Endothelial cell of umbilical vein (primary cell): ENCODE measurements around the gene ARHGEF37. TPM values are rescaled to one million over a fixed set of nuclear protein-coding genes. Genes with fewer than 3 reads are reported as not detected.

Experiments used
- BruUV-seq: library from RNA; stranded (reverse); fragments of 400-500 nt; replicated peaks from 2 replicates; lab custom pipeline; 2021; lab: Mats Ljungman, UMichigan
- CTCF ChIA-PET: fragments of 300-600, 350-600 bp; sonication (Branson Sonifier 250); formaldehyde crosslinking; loops from one replicate; lab custom pipeline; 2021; ENCODE audit warnings: antibody characterized with exemption, inconsistent platforms; lab: Charles Lee
- POLR2A ChIA-PET: fragments of 300-600, 350-600 bp; sonication (Branson Sonifier 250); formaldehyde crosslinking; loops from one replicate; lab custom pipeline; 2021; ENCODE audit warnings: antibody characterized with exemption, inconsistent platforms; lab: Charles Lee
- DNase-seq: peaks from one replicate; pipeline ENCODE4 v3.0.0-alpha.2; 2011; ENCODE audit warnings: low read depth, low spot score
- FAIRE-seq: peaks from 2 replicates; lab custom pipeline; 2011; peaks lifted over from hg19 to GRCh38; lab: Jason Lieb, UNC
- H2AFZ ChIP-seq: 2 replicates; pipeline ENCODE4 v1.6.0; 2012; ENCODE audit warnings: low read depth, low read length, control low read depth, inconsistent platforms
- H3K27ac ChIP-seq: 2 replicates; pipeline ENCODE4 v1.5.1; 2011; ENCODE audit warnings: low read depth, mild to moderate bottlenecking, control low read depth, low read length, moderate library complexity; ENCODE audit not compliant: insufficient read depth
- H3K27me3 ChIP-seq, 2 experiments: 2 replicates each; pipeline versions ENCODE4 v1.6.0 to v1.6.1; 2011; ENCODE audit warnings: low read length in 2 of 2, mixed read lengths in 1 of 2; ENCODE audit not compliant: control insufficient read depth in 2 of 2, insufficient read depth in 2 of 2
- H3K36me3 ChIP-seq, 2 experiments: 2 replicates in 1 of 2; 3 replicates in 1 of 2; pipeline ENCODE4 v1.5.1; 2011; ENCODE audit warnings: low read length in 2 of 2, mild to moderate bottlenecking in 1 of 2, moderate library complexity in 1 of 2; ENCODE audit not compliant: control insufficient read depth in 2 of 2, insufficient read depth in 2 of 2; ENCODE audit errors: extremely low read depth in 1 of 2
- H3K4me1 ChIP-seq: 3 replicates; pipeline ENCODE4 v1.5.1; 2011; ENCODE audit warnings: mild to moderate bottlenecking, low read length; ENCODE audit not compliant: control insufficient read depth, insufficient read depth; ENCODE audit errors: extremely low read depth
- H3K4me2 ChIP-seq: 2 replicates; pipeline ENCODE4 v1.6.1; 2011; ENCODE audit warnings: low read length, control low read depth, mixed read lengths; ENCODE audit not compliant: insufficient read depth
- H3K4me3 ChIP-seq, 3 experiments: fragments of 200-600 bp in 1 of 3; sonication (generic), shearing (Covaris generic) in 1 of 3; replicated peaks in 1 of 3; 2 replicates each; pipeline ENCODE4 v1.5.1; 2011 to 2016; ENCODE audit warnings: control low read depth in 3 of 3, low read length in 3 of 3, mild to moderate bottlenecking in 2 of 3, inconsistent platforms in 1 of 3, low read depth in 1 of 3, moderate library complexity in 1 of 3; ENCODE audit not compliant: insufficient read depth in 1 of 3
- H3K79me2 ChIP-seq: 2 replicates; pipeline ENCODE4 v1.6.0; 2012; ENCODE audit warnings: low read length, inconsistent platforms; ENCODE audit not compliant: control insufficient read depth, insufficient read depth
- H3K9ac ChIP-seq: replicated peaks from 2 replicates; pipeline ENCODE3; 2011; ENCODE audit warnings: low read length, control low read depth; ENCODE audit not compliant: insufficient read depth; ENCODE audit errors: extremely low read depth
- H3K9me1 ChIP-seq: replicated peaks from 3 replicates; pipeline ENCODE4 v1.6.0; 2011; ENCODE audit warnings: mild to moderate bottlenecking, low read length; ENCODE audit not compliant: control insufficient read depth, insufficient read depth; ENCODE audit errors: extremely low read depth
- H3K9me3 ChIP-seq: replicated peaks from 2 replicates; pipeline ENCODE4 v1.5.1; 2012; ENCODE audit warnings: low read length, inconsistent platforms; ENCODE audit not compliant: control insufficient read depth, insufficient read depth
- H4K20me1 ChIP-seq: replicated peaks from 2 replicates; pipeline ENCODE3; 2011; ENCODE audit warnings: mild to moderate bottlenecking, low read length; ENCODE audit not compliant: control insufficient read depth, insufficient read depth; ENCODE audit errors: extremely low read depth
- CTCF ChIP-seq, 2 donors: IDR thresholded peaks; 1 replicate in 1 of 2; 2 replicates in 1 of 2; pipeline ENCODE4 v1.5.1; 2011; ENCODE audit warnings: low read length in 2 of 2, mild to moderate bottlenecking in 2 of 2, moderate library complexity in 2 of 2, control low read depth in 1 of 2, inconsistent platforms in 1 of 2, low read depth in 1 of 2; ENCODE audit not compliant: insufficient read depth in 1 of 2; ENCODE audit errors: extremely low read depth in 1 of 2
- JUN ChIP-seq: IDR thresholded peaks from 2 replicates; pipeline ENCODE4 v1.6.1; 2011; ENCODE audit warnings: borderline replicate concordance, low read depth; ENCODE audit not compliant: insufficient read length, insufficient read depth
- MAX ChIP-seq: IDR thresholded peaks from 2 replicates; pipeline ENCODE4 v1.6.1; 2011; ENCODE audit not compliant: insufficient read depth, insufficient read length
- POLR2A ChIP-seq: IDR thresholded peaks from 2 replicates; pipeline ENCODE4 v1.6.1; 2012; ENCODE audit warnings: low read depth, mild to moderate bottlenecking, control low read depth, low read length
- POLR2AphosphoS5 ChIP-seq: IDR thresholded peaks from 2 replicates; pipeline ENCODE4 v1.6.1; 2012; ENCODE audit warnings: low read depth, mild to moderate bottlenecking, control low read depth, low read length, moderate library complexity; ENCODE audit not compliant: insufficient read depth
- dilution Hi-C: fragments of 300-500 bp; cut with MboI; formaldehyde crosslinking; loops from one replicate; pipeline ENCODE4 v1.15.0; 2019; ENCODE audit warnings: low sequenced_read_pairs; ENCODE audit not compliant: extremely low pct_ligation_motif_present
- intact Hi-C: fragments of 100-400 bp; cut with micrococcal nuclease; formaldehyde crosslinking; loops from one replicate; pipeline ENCODE4 v1.10.0; 2022
- polyA plus RNA-seq, 4 experiments: library from polyadenylated mRNA; depleted of rRNA in 3 of 4; stranded (reverse) in 3 of 4; unstranded in 1 of 4; fragments of >200 nt; gene quantifications; 2 replicates each; pipeline versions ENCODE4 v1.2.1 to v1.2.3, GENCODE V29; 2011 to 2012; ENCODE audit warnings: missing spikeins in 1 of 4
- total RNA-seq: library from RNA; stranded (reverse); gene quantifications from 2 replicates; pipeline ENCODE4 v1.2.3, GENCODE V29; 2021

The ARHGEF37 gene
- total and polyA plus RNA-seq, 2 donors (not counting 3 experiments of a cell fraction or from before 2014, with no cell fraction given), result 4.9 to 7.0 TPM

DNA sequence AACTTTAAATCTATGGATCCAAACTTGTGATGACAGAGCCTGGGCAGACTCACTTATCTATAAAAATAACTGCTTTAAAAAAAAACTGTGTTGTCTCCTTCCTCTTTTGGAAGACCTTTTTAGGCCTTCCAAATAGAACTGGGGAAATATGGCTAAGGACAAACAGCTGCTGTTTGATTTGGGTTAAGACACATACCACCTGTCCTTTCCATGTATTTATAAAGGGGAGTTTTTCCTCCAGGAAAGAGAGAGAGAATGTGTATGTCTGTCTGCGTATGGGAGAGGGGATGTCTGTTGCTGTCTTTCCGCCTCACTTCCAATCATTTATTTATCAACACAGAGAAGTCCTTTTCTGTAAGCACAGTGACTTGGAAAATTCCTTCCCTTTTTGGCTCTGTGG lies 2.8 kb downstream of the ARHGEF37 start:
- no peak overlapping the region for H2AFZ ChIP-seq
- no peak overlapping the region for H3K9ac ChIP-seq
- ChIA-PET POLR2A (no interaction called here), CTCF (interaction anchor here (5.5 kb wide), 1 partner anchor 33 kb away, joined by 40 read pairs; no protein-coding TSS in a partner anchor)
- H3K9me1 ChIP-seq, result no peaks in the 10 kb centered on the region
- no peaks in the 10 kb centered on the region for H3K79me2 ChIP-seq
- dilution Hi-C loops, result no loop called here
- H3K9me3 ChIP-seq, result no peaks in the 10 kb centered on the region
- intact Hi-C loops, result no loop called here
- no peak for TF ChIP-seq POLR2AphosphoS5
- peaks cover 29% of the 10 kb centered on the region for H3K4me1 ChIP-seq
- H3K36me3 ChIP-seq, result no peaks in the 10 kb centered on the region
- no peak overlapping the region for H3K27ac ChIP-seq
- DNase-seq (no peak), FAIRE-seq (no peak)
- no peaks in the 10 kb centered on the region for H3K27me3 ChIP-seq
- no peak overlapping the region for H3K4me2 ChIP-seq
- H4K20me1 ChIP-seq, result no peaks in the 10 kb centered on the region
- BruUV-seq, result no TSS peak
- H3K4me3 ChIP-seq, result no peak overlapping the region

GRCh38 chr5:149585910-149586309 lies 4.6 kb downstream of the ARHGEF37 start:
- no peaks in the 10 kb centered on the region for H3K9me1 ChIP-seq
- CTCF ChIA-PET, result no interaction called here
- H3K9ac ChIP-seq, result no peak overlapping the region
- no peaks in the 10 kb centered on the region for H3K36me3 ChIP-seq
- dilution Hi-C loops, result no loop called here
- POLR2A ChIA-PET, result no interaction called here
- H3K27me3 ChIP-seq, result no peaks in the 10 kb centered on the region
- no peak for DNase-seq
- intact Hi-C loops, result no loop called here
- no peak overlapping the region for H3K4me2 ChIP-seq
- no peaks in the 10 kb centered on the region for H4K20me1 ChIP-seq
- no peak overlapping the region for H3K27ac ChIP-seq
- no peaks in the 10 kb centered on the region for H3K9me3 ChIP-seq
- peaks cover 21% of the 10 kb centered on the region for H3K4me1 ChIP-seq
- H3K79me2 ChIP-seq, result no peaks in the 10 kb centered on the region
- no peak for FAIRE-seq
- TF ChIP-seq POLR2AphosphoS5, result no peak
- TF ChIP-seq MAX, result no peak
- no peak for TF ChIP-seq CTCF (IDR thresholded peaks at IDR 0.05; ENCODE audit: extremely low read depth in 1 of 2, insufficient read depth in 1 of 2, low read depth in 1 of 2, low read length in 2 of 2)
- no peak for TF ChIP-seq POLR2A
- TF ChIP-seq JUN, result no peak
- H3K4me3 ChIP-seq, result no peak overlapping the region
- H2AFZ ChIP-seq, result no peak overlapping the region
- BruUV-seq, result no TSS peak
